Measurements from ENCODE around the gene ARX.

Gene ARX

GRCh38 chrX:25016361-25016671 lies 551 bp upstream of the ARX start:
- no peak for DNase-seq

- no peak for DNase-seq
Measured at GRCh38 chrX:25014366-25014838, 1.4 kb downstream of the ARX start.

GRCh38 chrX:25013632-25014365 lies 2.0 kb downstream of the ARX start:
- DNase-seq = no peak

GRCh38 chrX:25012793-25013631 lies 2.8 kb downstream of the ARX start:
- no peak for DNase-seq

- DNase-seq = no peak
Measured at GRCh38 chrX:25012433-25012735, 3.4 kb downstream of the ARX start.

GRCh38 chrX:25011589-25012432 lies 4.0 kb downstream of the ARX start:
- no peak for DNase-seq

GRCh38 chrX:25010784-25011588 lies 4.8 kb downstream of the ARX start:
- DNase-seq = no peak

- no peak for DNase-seq
Measured at GRCh38 chrX:25009407-25009806, 6.4 kb downstream of the ARX start.

- no peak for DNase-seq
Measured at GRCh38 chrX:25007059-25008053, 8.4 kb downstream of the ARX start.

- DNase-seq = no peak
Measured at GRCh38 chrX:25006586-25007058, 9.1 kb downstream of the ARX start.

GRCh38 chrX:25005382-25006185 lies 10.2 kb downstream of the ARX start:
- no peak for DNase-seq

- no peak for DNase-seq
Measured at GRCh38 chrX:25005034-25005381, 10.8 kb downstream of the ARX start.

GRCh38 chrX:25004485-25005032 lies 11.2 kb downstream of the ARX start:
- DNase-seq = no peak

GRCh38 chrX:25004040-25004439 lies 11.7 kb downstream of the ARX start:
- no peak for DNase-seq

- no peak for DNase-seq
Measured at GRCh38 chrX:25003066-25003849, 12.5 kb downstream of the ARX start.

- DNase-seq = no peak
Measured at GRCh38 chrX:25002661-25003020, 13.1 kb downstream of the ARX start.

GRCh38 chrX:25001808-25002660 lies 13.7 kb downstream of the ARX start:
- no peak for DNase-seq

- no peak for DNase-seq
Measured at GRCh38 chrX:24999511-24999910, 16.3 kb downstream of the ARX start.
